IPS-NIHi11 (cell line): ENCODE results near the gene ADRA2C.

ENCODE experiments used
- DNase-seq: peaks from one replicate; pipeline ENCODE4 v3.0.0; 2012; ENCODE audit warnings: mixed read lengths, low spot score

Gene ADRA2C

DNA sequence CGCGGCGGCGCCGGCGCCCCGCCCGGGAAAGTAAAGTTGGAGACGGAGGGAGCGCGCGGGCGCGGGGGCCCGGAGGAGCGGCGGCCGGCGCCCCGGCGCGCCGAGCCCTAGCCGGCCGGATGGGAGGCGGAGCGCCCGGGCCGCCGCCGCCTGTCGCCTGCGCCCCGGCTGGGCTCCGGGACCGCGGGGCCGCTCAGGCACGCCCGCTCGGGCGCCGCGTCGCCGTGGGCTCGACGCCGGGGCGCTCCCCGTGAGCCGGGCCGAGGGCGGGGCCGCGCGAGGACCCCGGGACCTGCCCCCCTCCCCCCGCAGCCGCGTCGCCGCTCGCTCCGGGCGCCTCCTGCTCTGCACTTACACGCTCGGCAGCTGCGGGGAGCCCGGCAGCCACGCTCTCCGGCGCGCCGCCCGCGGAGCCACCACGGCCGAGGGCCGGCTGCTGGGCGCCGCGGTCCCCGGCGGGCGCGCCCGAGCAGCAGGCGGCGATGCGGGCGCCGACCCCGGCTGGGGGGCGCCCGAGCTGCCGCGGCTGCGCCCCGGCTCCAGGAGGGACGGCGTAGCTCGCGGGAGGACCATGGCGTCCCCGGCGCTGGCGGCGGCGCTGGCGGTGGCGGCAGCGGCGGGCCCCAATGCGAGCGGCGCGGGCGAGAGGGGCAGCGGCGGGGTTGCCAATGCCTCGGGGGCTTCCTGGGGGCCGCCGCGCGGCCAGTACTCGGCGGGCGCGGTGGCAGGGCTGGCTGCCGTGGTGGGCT, at the start of gene ADRA2C:
Gene ADRA2C, plus strand, starts transcription at position 350 of the 749 bp plus-strand sequence. Its CDS starts 222 bp downstream, at position 572.
- peak; percentile 62 for DNase-seq

DNA sequence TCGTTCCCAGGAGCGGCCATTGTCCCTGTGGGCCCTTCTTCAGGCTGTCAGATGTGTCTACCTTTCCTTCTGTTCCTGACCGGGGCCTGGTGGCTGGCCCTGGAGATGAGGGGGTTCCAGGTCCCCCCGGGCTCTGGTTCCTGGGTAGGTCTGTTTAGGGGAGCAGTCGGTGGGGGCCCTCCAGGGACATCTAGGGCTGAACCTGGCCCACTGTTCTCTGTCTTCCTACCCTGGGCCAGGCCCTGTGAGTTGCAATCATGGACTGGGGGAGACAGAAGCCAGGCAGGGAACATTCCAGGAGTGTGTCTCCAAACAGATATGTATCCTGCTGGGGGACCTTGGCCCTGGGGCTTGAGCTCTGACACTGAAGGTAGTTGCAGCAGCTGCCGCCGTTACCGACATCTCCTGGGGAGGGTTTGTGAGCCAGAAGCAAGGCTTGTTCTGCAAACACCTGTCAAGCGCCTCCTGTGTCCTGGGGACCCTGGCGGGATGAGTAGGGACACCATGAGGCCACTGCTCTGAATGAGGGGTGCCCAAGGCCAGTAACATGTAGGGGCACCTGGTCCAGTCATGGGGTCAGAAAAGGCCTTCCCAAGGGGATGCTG, 49.5 kb upstream of the ADRA2C start:
- DNase-seq = no peak

DNA sequence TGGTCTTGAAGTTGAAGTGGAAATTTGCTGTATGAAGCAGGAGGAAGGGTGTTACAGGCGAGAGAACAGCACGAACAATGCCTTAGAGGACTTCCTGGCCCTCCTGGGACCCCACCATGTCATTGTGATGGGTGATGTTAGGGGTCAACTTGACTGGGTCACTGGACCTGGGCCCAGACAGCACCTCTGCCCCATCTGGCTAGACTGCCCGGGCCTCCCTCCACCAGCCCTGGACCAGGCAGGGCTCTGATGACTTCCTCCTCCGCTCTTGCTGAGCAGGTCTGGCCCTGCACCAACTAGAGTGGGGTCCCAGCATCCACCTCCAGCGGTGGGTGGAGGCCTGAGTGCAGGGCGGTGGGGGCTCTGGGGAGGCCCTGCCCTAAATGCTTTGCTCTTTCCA, 48.9 kb upstream of the ADRA2C start:
- DNase-seq = no peak

GRCh38 chr4:3718462-3718861, 47.7 kb upstream of the ADRA2C start:
- DNase-seq = no peak

- DNase-seq = no peak
These were observed 47.0 kb upstream of the ADRA2C start for GRCh38 chr4:3719191-3719590.

DNA sequence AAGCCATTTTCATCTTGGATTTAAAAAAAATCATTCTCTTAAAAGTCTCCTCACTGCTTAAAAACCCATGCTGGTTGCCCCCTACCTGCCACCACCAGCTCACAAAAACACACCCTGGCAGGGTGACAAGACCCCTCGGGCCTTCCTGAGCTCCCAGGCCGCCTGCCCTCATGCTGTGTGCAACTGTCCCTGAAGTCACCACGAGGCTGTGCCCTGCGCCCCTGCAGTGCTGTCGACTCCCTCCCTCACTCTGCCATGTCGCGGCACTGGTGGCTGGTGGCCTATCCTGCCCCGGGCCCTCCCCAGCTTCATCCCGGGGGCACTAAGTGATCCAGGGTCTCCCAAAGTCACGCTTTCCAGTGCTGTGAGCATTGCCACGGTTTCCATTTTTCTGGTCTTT, 46.3 kb upstream of the ADRA2C start:
- DNase-seq = no peak

GRCh38 chr4:3720466-3720865, 45.7 kb upstream of the ADRA2C start:
- DNase-seq = no peak

GRCh38 chr4:3721186-3721585, 45.0 kb upstream of the ADRA2C start:
- DNase-seq = no peak

DNA sequence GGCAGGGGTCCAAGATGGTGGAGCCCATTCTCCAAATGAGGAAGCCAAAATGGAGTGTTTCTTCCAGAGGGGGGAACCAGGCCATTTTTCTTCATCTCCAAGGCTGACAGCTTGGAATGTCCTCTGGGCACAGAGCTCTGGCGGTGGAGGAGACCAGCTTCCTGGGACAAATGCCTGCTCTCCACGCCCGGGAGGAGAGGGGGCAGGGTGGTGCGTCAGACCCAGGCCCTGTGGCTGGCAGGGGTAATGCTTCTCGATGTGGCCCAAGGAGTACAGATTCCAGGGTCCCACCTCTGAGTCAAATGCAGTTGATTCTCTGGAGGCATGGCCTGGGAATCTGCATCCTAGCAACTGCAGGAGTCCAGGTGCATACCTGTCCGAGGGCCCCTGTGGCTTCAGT, 44.6 kb upstream of the ADRA2C start:
- no peak for DNase-seq

GRCh38 chr4:3722446-3723231, 43.5 kb upstream of the ADRA2C start:
- no peak for DNase-seq

- DNase-seq = no peak
These were observed 42.9 kb upstream of the ADRA2C start for GRCh38 chr4:3723232-3723642.

- no peak for DNase-seq
These were observed 41.6 kb upstream of the ADRA2C start for GRCh38 chr4:3724319-3725231.

DNA sequence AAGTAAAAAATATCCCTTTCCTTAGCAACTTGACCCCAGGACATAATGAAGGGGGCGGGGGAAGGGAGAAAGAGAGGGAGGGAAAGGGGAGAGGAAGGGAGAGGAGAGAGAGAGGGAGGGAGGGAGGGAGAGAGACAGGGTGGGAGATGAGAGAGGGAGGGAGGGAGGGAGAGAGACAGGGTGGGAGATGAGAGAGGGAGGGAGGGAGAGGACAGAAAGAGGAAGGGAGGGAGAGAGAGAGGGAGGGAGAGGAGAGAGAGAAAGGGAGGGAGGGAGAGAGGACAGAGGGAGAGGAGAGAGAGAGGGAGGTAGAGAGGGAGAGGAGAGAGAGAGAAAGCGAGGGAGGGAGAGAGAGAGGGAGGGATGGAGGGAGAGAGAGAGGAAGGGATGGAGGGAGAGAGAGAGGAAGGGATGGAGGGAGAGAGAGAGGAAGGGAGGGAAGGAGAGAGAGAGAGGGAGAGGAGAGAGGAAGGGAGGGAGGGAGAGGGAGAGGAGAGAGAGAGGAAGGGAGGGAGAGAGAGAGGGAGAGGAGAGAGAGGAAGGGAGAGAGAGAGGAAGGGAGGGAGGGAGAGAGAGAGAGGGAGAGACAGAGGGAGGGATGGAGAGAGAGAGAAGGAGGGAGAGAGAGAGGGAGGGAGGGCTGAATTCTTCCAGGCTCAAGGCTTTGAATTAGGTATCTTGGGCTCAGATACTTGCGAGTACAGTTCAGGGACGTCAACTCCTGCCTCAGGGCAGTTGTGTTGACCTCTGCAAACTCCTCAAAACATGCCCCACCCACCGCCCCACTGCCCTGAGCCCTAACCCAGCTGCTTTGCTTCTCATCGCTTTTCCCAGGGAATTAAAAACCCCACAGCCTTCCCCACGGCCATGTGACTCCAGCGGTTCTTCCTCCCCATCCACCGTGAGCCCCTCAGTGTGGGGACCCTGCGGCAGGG, 40.0 kb upstream of the ADRA2C start:
- DNase-seq = no peak

- no peak for DNase-seq
These were observed 38.2 kb upstream of the ADRA2C start for GRCh38 chr4:3727847-3728469.

GRCh38 chr4:3729188-3729881, 36.9 kb upstream of the ADRA2C start:
- DNase-seq = no peak

DNA sequence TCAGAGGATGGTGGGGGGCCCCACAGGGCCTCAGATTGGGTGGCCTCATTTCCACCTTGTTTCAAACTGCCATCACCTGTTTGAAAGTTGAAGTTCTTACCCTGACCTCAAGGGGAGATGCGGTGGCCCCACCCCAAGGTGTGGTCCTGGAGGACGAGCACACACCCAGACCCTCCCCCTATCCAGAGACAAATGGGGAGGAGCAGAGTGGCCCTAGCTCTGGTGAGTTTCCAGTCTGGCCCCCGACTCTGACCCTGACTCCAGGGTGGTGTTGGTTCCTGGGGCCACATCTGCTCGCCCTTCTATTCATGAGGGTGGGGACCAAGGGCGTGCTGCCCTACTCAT, 36.3 kb upstream of the ADRA2C start:
- peak; percentile 57 for DNase-seq

DNA sequence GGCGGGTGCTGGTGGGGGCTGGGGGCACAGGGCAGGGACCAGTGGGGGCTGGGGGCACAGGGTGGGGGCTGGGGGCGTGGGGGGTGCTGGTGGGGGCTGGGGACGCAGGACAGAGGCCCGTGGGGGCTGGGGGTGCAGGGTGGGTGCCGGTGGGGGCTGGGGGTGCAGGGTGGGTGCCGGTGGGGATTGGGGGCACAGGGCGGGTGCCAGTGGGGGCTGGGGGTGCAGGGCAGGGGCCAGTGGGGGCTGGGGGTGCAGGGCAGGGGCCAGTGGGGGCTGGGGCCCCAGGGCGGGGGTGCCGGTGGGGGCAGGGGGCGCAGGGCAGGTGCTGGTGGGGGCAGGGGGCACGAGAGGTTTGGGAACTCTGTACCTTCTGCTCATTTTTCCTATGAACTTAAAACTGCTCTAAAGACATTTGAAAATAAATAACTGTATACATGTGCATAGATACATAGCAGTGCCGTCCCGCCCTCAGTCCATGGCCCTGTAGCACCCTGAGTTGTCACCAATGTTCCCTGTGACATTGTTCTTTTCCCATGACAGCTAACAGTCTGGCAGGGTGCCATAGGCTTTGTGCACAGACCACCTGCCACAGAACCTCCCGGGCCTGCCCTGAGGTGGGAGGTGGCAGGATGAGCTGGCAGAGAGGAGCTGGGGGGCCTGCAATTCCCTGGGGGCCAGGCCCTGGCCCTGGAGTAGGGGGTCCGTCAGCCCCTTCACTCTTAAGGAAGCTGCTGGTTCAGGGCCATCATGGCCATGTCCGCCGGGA, 35.6 kb upstream of the ADRA2C start:
- DNase-seq = no peak

- DNase-seq = no peak
These were observed 33.8 kb upstream of the ADRA2C start for GRCh38 chr4:3732076-3733028.
